GF-D8 (cell line): ENCODE results near the gene CYP21A2.
"Not testable (repeated sequence)": the region's sequence is repeated elsewhere in the genome, so short reads cannot be mapped to it uniquely, and the experiment has no call there.

Experiments used
- DNase-seq: peaks from one replicate; lab custom pipeline; 2025; lab: John Stamatoyannopoulos, UW

Gene CYP21A2

GRCh38 chr6:32055756-32056155 is 17.5 kb downstream of the CYP21A2 start:
- not testable (repeated sequence) for DNase-seq

GRCh38 chr6:32056254-32056653 is 18.0 kb downstream of the CYP21A2 start:
- no peak for DNase-seq

GRCh38 chr6:32057966-32058365 is 19.8 kb downstream of the CYP21A2 start:
- DNase-seq: no peak

GRCh38 chr6:32058511-32058963 is 20.3 kb downstream of the CYP21A2 start:
- DNase-seq: no peak

GRCh38 chr6:32060966-32061655 is 22.9 kb downstream of the CYP21A2 start:
- no peak for DNase-seq

GRCh38 chr6:32064706-32065105 is 26.5 kb downstream of the CYP21A2 start:
- DNase-seq: no peak

- DNase-seq: not testable (repeated sequence)
These were observed 29.3 kb downstream of the CYP21A2 start for GRCh38 chr6:32067521-32067920.

GRCh38 chr6:32068315-32068714 is 30.1 kb downstream of the CYP21A2 start:
- DNase-seq: not testable (repeated sequence)

- no peak for DNase-seq
These were observed 30.7 kb downstream of the CYP21A2 start for GRCh38 chr6:32068867-32069266.

- no peak for DNase-seq
These were observed 31.2 kb downstream of the CYP21A2 start for GRCh38 chr6:32069460-32069859.

GRCh38 chr6:32069878-32070515 is 31.8 kb downstream of the CYP21A2 start:
- no peak for DNase-seq

- no peak for DNase-seq
These were observed 32.8 kb downstream of the CYP21A2 start for GRCh38 chr6:32070814-32071543.

GRCh38 chr6:32073101-32073500 is 34.9 kb downstream of the CYP21A2 start:
- no peak for DNase-seq

GRCh38 chr6:32073613-32074012 is 35.4 kb downstream of the CYP21A2 start:
- DNase-seq: no peak

- DNase-seq: no peak
These were observed 36.8 kb downstream of the CYP21A2 start for GRCh38 chr6:32074996-32075532.

- DNase-seq: no peak
These were observed 37.6 kb downstream of the CYP21A2 start for GRCh38 chr6:32075781-32076180.

GRCh38 chr6:32076321-32076809 is 38.1 kb downstream of the CYP21A2 start:
- DNase-seq: no peak

- DNase-seq: no peak
These were observed 41.5 kb downstream of the CYP21A2 start for GRCh38 chr6:32079566-32080290.

GRCh38 chr6:32081168-32081990 is 43.2 kb downstream of the CYP21A2 start:
- no peak for DNase-seq

- no peak for DNase-seq
These were observed 44.3 kb downstream of the CYP21A2 start for GRCh38 chr6:32082478-32082877.

GRCh38 chr6:32082935-32083334 is 44.7 kb downstream of the CYP21A2 start:
- no peak for DNase-seq
